GM18502 (cell line): ENCODE measurements around the gene KRTDAP.

ENCODE experiments used
- ATAC-seq: cut with Tn5 transposase; IDR thresholded peaks from one replicate; pipeline ENCODE4 v1.9.1; 2021; ENCODE audit warnings: mild to moderate bottlenecking; ENCODE audit not compliant: unreplicated experiment, poor library complexity

Gene KRTDAP

DNA sequence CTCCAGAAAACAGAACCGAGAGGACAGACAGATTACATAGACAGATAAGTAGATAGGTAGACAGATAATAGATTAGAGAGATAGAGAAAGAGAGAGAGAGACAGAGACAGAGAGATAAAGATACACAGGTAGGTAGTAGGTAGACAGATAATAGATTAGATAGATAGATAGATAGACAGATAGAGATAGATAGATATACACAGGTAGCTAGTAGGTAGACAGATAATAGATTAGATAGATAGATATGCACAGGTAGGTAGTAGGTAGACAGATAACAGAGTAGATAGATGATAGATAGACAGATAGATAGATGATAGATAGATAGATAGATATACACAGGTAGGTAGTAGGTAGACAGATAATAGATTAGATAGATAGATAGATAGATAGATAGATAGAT, 32.1 kb downstream of the KRTDAP start:
- no peak for ATAC-seq

- ATAC-seq, result no peak
Measured at GRCh38 chr19:35457173-35457572, 33.1 kb downstream of the KRTDAP start.

- ATAC-seq, result no peak
Measured at GRCh38 chr19:35455616-35456201, 34.6 kb downstream of the KRTDAP start.

DNA sequence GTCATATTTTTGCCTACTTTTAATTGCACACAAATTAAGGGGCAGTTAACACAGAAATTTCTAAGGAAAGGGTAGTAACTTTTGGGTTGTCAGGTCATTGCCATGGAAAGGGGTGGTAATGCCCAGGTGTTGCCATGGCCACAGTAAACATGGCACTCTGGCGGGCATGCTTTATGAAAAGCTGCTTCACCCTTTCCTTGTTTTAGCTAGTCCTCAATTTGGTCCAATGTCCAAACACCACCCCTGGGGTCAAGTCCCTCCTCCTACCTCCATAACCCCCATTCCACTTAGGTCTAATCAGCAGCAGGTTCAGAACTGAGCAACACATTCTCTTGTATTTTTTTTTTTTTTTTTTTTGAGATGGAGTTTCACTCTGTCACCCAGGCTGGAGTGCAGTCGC, 35.6 kb downstream of the KRTDAP start:
- ATAC-seq, result no peak

GRCh38 chr19:35451338-35452096, 38.7 kb downstream of the KRTDAP start:
- ATAC-seq, result no peak

- ATAC-seq, result no peak
Measured at GRCh38 chr19:35449359-35450043, 40.8 kb downstream of the KRTDAP start.

- ATAC-seq, result no peak
Measured at GRCh38 chr19:35447606-35448469, 42.4 kb downstream of the KRTDAP start, which contains the start of gene FFAR2. FFAR2 (plus strand) TSS chr19:35448257; CDS start chr19:35449715, 1,458 bp downstream.

GRCh38 chr19:35445826-35446593, 44.3 kb downstream of the KRTDAP start:
- ATAC-seq, result no peak

DNA sequence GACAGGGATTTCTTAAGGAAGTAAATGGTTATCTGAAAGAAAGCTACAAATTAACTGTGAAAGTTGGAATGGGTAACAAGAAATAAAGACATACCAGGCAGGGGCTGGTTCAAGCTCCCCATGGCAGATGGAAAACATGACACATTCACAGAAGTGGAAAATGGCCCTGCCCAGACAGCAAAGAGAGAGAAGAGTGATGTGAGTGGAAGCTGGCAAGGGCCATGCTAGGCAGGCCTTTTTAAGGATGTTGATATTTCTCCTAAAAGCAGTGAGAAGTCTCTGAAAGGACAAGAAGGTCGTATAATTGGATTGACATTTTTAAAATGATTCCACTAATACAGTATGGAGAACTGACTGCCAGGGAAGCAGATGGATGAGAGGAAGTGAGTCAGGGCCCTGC, 45.5 kb downstream of the KRTDAP start:
- no peak for ATAC-seq

- no peak for ATAC-seq
Measured at GRCh38 chr19:35442091-35442490, 48.2 kb downstream of the KRTDAP start.

- no peak for ATAC-seq
Measured at GRCh38 chr19:35439921-35440320, 50.3 kb downstream of the KRTDAP start.

GRCh38 chr19:35438527-35438926, 51.7 kb downstream of the KRTDAP start:
- ATAC-seq, result no peak

DNA sequence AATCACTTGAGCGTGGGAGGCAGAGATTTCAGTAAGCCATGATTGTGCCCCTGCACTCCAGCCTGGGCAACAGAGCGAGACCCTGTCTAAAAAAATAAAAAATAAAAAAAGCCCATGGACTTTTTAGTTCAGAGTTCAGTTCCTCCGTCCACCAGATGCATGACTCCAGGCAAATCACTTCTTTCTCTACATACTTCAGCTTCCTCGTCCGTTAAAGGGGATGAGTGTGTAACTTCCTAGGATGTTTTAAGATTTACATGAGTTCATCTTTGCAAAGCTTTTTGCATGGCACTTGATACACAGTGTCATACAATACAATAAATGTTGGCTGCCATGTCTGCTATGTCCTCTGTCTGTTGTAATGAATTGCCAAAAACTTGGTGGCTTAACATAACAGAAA, 52.2 kb downstream of the KRTDAP start:
- no peak for ATAC-seq

GRCh38 chr19:35437406-35437951, 52.8 kb downstream of the KRTDAP start:
- ATAC-seq, result no peak
